ENCODE results near the gene PFDN1.

GRCh38 chr5:140255460-140256157 is 47.3 kb downstream of the PFDN1 start:
- TF ChIP-seq CTCF (IDR thresholded peaks at IDR 0.05) (no peak), POLR2A (IDR thresholded peaks at IDR 0.05) (no peak), EP300 (IDR thresholded peaks at IDR 0.05; ENCODE audit: low read depth) (no peak)

Measured in transverse colon (tissue), 3 donors.